WTC11 (cell line): Measurements from ENCODE around the gene EIF2B5. TPM values are rescaled to one million over a fixed set of nuclear protein-coding genes. Genes with fewer than 3 reads are reported as not detected.

ENCODE experiments used
- FOXP1 ChIP-seq: sonication (generic); formaldehyde crosslinking; IDR thresholded peaks from 2 replicates; pipeline ENCODE4 v1.8.0; 2022; ENCODE audit warnings: missing genetic modification reagents, mild to moderate bottlenecking, moderate library complexity, borderline replicate concordance
- GABPB1 ChIP-seq: sonication (generic); formaldehyde crosslinking; IDR thresholded peaks from 2 replicates; pipeline ENCODE4 v1.8.1; 2023; ENCODE audit warnings: mild to moderate bottlenecking, missing genetic modification reagents
- HMGA2 ChIP-seq: fragments of 250-450 bp; sonication (Bioruptor Pico); IDR thresholded peaks from 2 replicates; pipeline ENCODE4 v1.4.0; 2021; ENCODE audit warnings: mild to moderate bottlenecking, moderate library complexity
- IRF2 ChIP-seq: sonication (generic); formaldehyde crosslinking; IDR thresholded peaks from 2 replicates; pipeline ENCODE4 v1.8.0; 2022; ENCODE audit warnings: low read depth, missing genetic modification reagents, borderline replicate concordance
- NFE2L1 ChIP-seq: sonication (generic); formaldehyde crosslinking; IDR thresholded peaks from 2 replicates; pipeline ENCODE4 v1.8.1; 2023; ENCODE audit warnings: missing genetic modification reagents
- NFYB ChIP-seq: sonication (generic); formaldehyde crosslinking; conservative IDR thresholded peaks from 2 replicates; pipeline ENCODE4 v1.8.0; 2022; ENCODE audit warnings: low read depth, missing genetic modification reagents
- NR1H2 ChIP-seq: sonication (generic); formaldehyde crosslinking; IDR thresholded peaks from 2 replicates; pipeline ENCODE4 v1.9.0; 2021; ENCODE audit warnings: mild to moderate bottlenecking, moderate library complexity, missing genetic modification reagents
- PRRX2 ChIP-seq: fragments of 250-450 bp; sonication (Bioruptor Pico); IDR thresholded peaks from 2 replicates; pipeline ENCODE4 v1.8.0; 2021; ENCODE audit warnings: mild to moderate bottlenecking
- TP53 ChIP-seq: sonication (generic); formaldehyde crosslinking; IDR thresholded peaks from 2 replicates; pipeline ENCODE4 v1.8.1; 2023; ENCODE audit warnings: mild to moderate bottlenecking, missing genetic modification reagents
- USF2 ChIP-seq: sonication (generic); formaldehyde crosslinking; IDR thresholded peaks from 2 replicates; pipeline ENCODE4 v1.8.1; 2023; ENCODE audit warnings: mild to moderate bottlenecking, missing genetic modification reagents, moderate library complexity
- ZNF121 ChIP-seq: sonication (generic); formaldehyde crosslinking; IDR thresholded peaks from 2 replicates; pipeline ENCODE4 v1.8.0; 2023; ENCODE audit warnings: missing genetic modification reagents
- ZNF232 ChIP-seq: sonication (generic); formaldehyde crosslinking; IDR thresholded peaks from 2 replicates; pipeline ENCODE4 v1.8.0; 2022; ENCODE audit warnings: mild to moderate bottlenecking, missing genetic modification reagents
- ZNF317 ChIP-seq: sonication (generic); formaldehyde crosslinking; IDR thresholded peaks from 2 replicates; pipeline ENCODE4 v1.8.1; 2023; ENCODE audit warnings: low read depth, mild to moderate bottlenecking, moderate library complexity, missing genetic modification reagents, borderline replicate concordance
- ZNF416 ChIP-seq: fragments of 250-450 bp; sonication (Bioruptor Pico); IDR thresholded peaks from 2 replicates; pipeline ENCODE4 v1.9.0; 2021; ENCODE audit warnings: mild to moderate bottlenecking, inconsistent platforms
- ZNF512 ChIP-seq: sonication (generic); formaldehyde crosslinking; IDR thresholded peaks from 2 replicates; pipeline ENCODE4 v1.8.1; 2022; ENCODE audit warnings: missing genetic modification reagents, borderline replicate concordance
- ZNF532 ChIP-seq: fragments of 250-450 bp; sonication (Bioruptor Pico); IDR thresholded peaks from 2 replicates; pipeline ENCODE4 v1.9.0; 2021; ENCODE audit warnings: mild to moderate bottlenecking, borderline replicate concordance
- total RNA-seq: library from RNA; stranded (reverse); gene quantifications from 3 replicates; pipeline ENCODE4 v1.2.3, GENCODE V29; 2021
- TF ChIP-seq, protein P1 (sequence below): sonication (generic); formaldehyde crosslinking; IDR thresholded peaks from 2 replicates; pipeline ENCODE4 v1.8.0; 2022; ENCODE audit warnings: mild to moderate bottlenecking, missing genetic modification reagents
- TF ChIP-seq, protein P2 (sequence below): sonication (generic); formaldehyde crosslinking; IDR thresholded peaks from 2 replicates; pipeline ENCODE4 v1.8.1; 2023; ENCODE audit warnings: mild to moderate bottlenecking, moderate library complexity, missing genetic modification reagents
- TF ChIP-seq, protein P3 (sequence below): sonication (generic); formaldehyde crosslinking; IDR thresholded peaks from 2 replicates; pipeline ENCODE4 v1.8.1; 2022; ENCODE audit warnings: mild to moderate bottlenecking, moderate library complexity, missing genetic modification reagents
- TF ChIP-seq, protein P4 (sequence below): sonication (generic); formaldehyde crosslinking; IDR thresholded peaks from 2 replicates; pipeline ENCODE4 v1.8.0; 2022; ENCODE audit warnings: missing genetic modification reagents

The EIF2B5 gene
- total RNA-seq, 1 experiment from 2014 or later: 42.3 TPM

DNA sequence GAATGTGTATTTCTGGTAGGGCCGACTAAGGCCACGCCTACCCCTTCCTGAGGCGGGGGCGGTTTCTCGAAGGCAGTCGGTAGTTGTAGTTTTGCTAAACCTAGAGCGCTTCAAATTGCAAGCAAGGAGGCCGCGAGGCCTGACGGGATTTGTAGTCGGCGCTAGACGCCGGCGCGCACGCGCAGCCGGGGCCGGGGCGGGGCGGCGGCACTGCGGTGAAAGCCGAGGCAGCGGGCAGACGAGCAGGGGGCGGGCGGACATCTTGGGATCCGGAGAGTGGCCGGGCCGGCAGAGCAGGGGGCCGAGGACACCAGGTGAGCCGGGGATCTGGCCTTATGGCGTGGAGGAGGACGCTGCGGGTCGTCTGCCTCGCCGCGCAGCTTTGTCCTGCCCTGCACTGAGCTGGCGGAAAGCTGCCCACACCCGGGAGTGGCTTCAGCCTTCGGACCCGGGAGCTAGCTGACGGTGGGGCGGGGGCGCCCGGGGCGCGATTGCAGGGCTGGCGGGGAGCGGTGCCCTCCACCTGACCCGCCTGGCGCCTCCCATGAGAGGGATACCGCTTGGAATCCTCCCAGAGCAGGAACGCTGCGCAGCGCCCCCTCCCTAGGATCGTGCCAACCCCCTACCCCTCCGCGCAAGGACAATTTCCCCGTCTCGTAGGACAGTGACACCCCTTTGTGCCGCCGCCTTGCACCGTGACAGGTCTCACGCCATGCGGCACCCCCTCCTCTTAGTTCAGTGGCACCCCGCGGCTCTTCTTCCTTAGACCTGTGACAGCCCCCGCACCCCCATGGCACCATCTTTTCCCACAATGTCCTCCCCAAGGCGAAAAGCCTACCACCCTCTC lies 39.7 kb downstream of the EIF2B5 start, which contains the start of gene AP2M1 (continued):
- TF ChIP-seq, protein P1, sequence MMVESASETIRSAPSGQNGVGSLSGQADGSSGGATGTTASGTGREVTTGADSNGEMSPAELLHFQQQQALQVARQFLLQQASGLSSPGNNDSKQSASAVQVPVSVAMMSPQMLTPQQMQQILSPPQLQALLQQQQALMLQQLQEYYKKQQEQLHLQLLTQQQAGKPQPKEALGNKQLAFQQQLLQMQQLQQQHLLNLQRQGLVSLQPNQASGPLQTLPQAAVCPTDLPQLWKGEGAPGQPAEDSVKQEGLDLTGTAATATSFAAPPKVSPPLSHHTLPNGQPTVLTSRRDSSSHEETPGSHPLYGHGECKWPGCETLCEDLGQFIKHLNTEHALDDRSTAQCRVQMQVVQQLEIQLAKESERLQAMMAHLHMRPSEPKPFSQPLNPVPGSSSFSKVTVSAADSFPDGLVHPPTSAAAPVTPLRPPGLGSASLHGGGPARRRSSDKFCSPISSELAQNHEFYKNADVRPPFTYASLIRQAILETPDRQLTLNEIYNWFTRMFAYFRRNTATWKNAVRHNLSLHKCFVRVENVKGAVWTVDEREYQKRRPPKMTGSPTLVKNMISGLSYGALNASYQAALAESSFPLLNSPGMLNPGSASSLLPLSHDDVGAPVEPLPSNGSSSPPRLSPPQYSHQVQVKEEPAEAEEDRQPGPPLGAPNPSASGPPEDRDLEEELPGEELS (CRISPR knock-in tag): peak; percentile 60; the same call in 1 of the 2 replicates
- TF ChIP-seq ZNF121 (CRISPR knock-in tag) (no peak), NFE2L1 (CRISPR knock-in tag) (peak; percentile 53; the same call in 1 of the 2 replicates), ZNF532 (no peak), NR1H2 (CRISPR knock-in tag) (no peak), GABPB1 (CRISPR knock-in tag) (peak; percentile 8; the same call in 1 of the 2 replicates), FOXP1 (peak; percentile 68), ZNF232 (no peak), USF2 (CRISPR knock-in tag) (peak; percentile 28; the same call in 1 of the 2 replicates), HMGA2 (CRISPR knock-in tag) (no peak), NFYB (CRISPR knock-in tag) (0 out of 2 replicates have a peak, but pooled peaks have one; percentile 20), ZNF317 (no peak), ZNF512 (CRISPR knock-in tag) (0 out of 2 replicates have a peak, but pooled peaks have one; percentile 21), ZNF416 (no peak), TP53 (peak; percentile 63; the same call in 1 of the 2 replicates), IRF2 (CRISPR knock-in tag) (no peak), PRRX2 (CRISPR knock-in tag) (0 out of 2 replicates have a peak, but pooled peaks have one; percentile 61)
- TF ChIP-seq, protein P2, sequence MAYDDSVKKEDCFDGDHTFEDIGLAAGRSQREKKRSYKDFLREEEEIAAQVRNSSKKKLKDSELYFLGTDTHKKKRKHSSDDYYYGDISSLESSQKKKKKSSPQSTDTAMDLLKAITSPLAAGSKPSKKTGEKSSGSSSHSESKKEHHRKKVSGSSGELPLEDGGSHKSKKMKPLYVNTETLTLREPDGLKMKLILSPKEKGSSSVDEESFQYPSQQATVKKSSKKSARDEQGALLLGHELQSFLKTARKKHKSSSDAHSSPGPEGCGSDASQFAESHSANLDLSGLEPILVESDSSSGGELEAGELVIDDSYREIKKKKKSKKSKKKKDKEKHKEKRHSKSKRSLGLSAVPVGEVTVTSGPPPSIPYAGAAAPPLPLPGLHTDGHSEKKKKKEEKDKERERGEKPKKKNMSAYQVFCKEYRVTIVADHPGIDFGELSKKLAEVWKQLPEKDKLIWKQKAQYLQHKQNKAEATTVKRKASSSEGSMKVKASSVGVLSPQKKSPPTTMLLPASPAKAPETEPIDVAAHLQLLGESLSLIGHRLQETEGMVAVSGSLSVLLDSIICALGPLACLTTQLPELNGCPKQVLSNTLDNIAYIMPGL: no peak
- TF ChIP-seq, protein P3, sequence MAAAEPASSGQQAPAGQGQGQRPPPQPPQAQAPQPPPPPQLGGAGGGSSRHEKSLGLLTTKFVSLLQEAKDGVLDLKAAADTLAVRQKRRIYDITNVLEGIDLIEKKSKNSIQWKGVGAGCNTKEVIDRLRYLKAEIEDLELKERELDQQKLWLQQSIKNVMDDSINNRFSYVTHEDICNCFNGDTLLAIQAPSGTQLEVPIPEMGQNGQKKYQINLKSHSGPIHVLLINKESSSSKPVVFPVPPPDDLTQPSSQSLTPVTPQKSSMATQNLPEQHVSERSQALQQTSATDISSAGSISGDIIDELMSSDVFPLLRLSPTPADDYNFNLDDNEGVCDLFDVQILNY (CRISPR knock-in tag): peak; percentile 59; the same call in 1 of the 2 replicates
- TF ChIP-seq, protein P4, sequence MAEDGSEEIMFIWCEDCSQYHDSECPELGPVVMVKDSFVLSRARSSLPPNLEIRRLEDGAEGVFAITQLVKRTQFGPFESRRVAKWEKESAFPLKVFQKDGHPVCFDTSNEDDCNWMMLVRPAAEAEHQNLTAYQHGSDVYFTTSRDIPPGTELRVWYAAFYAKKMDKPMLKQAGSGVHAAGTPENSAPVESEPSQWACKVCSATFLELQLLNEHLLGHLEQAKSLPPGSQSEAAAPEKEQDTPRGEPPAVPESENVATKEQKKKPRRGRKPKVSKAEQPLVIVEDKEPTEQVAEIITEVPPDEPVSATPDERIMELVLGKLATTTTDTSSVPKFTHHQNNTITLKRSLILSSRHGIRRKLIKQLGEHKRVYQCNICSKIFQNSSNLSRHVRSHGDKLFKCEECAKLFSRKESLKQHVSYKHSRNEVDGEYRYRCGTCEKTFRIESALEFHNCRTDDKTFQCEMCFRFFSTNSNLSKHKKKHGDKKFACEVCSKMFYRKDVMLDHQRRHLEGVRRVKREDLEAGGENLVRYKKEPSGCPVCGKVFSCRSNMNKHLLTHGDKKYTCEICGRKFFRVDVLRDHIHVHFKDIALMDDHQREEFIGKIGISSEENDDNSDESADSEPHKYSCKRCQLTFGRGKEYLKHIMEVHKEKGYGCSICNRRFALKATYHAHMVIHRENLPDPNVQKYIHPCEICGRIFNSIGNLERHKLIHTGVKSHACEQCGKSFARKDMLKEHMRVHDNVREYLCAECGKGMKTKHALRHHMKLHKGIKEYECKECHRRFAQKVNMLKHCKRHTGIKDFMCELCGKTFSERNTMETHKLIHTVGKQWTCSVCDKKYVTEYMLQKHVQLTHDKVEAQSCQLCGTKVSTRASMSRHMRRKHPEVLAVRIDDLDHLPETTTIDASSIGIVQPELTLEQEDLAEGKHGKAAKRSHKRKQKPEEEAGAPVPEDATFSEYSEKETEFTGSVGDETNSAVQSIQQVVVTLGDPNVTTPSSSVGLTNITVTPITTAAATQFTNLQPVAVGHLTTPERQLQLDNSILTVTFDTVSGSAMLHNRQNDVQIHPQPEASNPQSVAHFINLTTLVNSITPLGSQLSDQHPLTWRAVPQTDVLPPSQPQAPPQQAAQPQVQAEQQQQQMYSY (CRISPR knock-in tag): no peak
